Astrocyte of the cerebellum (primary cell): ENCODE measurements around the gene REN.

ENCODE experiments used
- DNase-seq: peaks from one replicate; pipeline ENCODE4 v3.0.0-alpha.2; 2011; ENCODE audit warnings: low read depth
- H3K4me3 ChIP-seq: 2 replicates; pipeline ENCODE4 v1.5.1; 2011; ENCODE audit warnings: mild to moderate bottlenecking, low read depth, low read length, moderate library complexity
- CTCF ChIP-seq: IDR thresholded peaks from 2 replicates; pipeline ENCODE4 v1.5.1; 2012; ENCODE audit warnings: low read length, low read depth, moderate library complexity, mild to moderate bottlenecking; ENCODE audit errors: missing control alignments
- in situ Hi-C: cut with HindIII; loops from 2 replicates; pipeline ENCODE4 v1.10.0; 2017; ENCODE audit warnings: low sequenced_read_pairs

REN gene

DNA sequence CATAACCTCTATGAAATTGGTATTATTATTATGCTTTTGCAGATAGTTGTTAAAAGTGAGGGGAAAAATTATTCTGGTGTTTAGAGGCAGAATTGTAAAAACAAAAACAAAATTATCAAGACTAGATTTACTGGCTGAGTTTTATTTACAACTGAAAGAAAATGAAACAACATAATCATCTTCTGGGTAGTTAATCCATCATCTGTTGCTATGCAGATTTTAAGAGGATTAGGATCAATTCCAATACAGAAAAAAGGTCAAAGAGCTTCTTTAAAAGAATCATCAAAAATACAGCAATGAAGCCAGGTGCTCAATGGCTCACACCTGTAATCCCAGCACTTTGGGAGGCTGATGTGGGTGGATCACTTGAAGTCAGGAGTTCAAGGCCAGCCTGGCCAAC lies 39.3 kb upstream of the REN start:
- DNase-seq = no peak
- in situ Hi-C loops = no loop called here
- H3K4me3 ChIP-seq = no peak overlapping the region
- TF ChIP-seq CTCF = no peak

DNA sequence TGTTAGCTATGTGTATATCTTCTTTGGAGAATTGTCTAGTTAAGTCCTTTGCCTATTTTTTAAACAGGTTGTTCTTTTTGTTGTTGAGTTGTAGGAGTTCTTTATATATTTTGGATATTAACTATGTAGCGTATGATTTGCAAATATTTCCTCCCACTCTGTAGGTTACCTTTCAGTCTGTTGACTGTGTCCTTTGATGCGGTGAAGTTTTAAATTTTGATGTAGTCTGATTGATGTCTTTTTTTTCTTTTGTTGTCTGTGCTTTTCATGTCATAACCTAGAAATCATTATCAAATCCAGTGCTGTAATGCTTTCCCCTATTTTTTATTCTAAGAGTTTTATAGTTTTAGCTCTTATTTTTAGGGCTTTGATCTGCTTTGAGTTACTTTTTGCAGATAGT lies 38.8 kb upstream of the REN start:
- no peak for DNase-seq
- TF ChIP-seq CTCF = no peak
- H3K4me3 ChIP-seq = no peak overlapping the region
- in situ Hi-C loops = no loop called here

DNA sequence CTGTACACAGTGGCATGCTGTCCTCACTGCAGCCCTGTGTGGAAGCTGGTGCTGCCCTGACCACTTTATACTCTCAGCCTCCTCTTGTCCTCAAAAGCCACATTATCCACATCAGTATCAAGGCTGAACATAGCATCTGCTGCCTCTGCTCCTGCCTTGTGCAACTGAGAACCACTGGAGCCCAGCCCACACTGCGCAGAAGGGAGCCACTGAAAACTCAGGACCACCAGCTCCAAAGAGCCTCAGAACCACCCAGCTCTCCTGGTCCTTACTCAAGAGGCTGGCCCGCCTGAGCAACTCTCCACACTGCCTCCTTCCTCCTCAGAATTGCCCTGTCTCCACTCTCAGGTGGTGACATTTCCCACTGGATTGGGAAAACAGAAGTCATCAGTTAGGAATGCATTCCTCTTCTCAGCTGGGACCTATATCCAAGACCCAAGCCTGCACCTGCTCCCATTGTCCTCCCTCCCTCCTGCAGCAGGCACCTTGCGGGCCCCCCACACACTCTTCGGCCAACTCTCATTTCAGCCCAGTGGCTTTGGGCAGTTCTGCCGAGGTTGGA lies 37.1 kb upstream of the REN start:
- H3K4me3 ChIP-seq = no peak overlapping the region
- no peak for TF ChIP-seq CTCF
- no peak for DNase-seq
- in situ Hi-C loops = no loop called here

DNA sequence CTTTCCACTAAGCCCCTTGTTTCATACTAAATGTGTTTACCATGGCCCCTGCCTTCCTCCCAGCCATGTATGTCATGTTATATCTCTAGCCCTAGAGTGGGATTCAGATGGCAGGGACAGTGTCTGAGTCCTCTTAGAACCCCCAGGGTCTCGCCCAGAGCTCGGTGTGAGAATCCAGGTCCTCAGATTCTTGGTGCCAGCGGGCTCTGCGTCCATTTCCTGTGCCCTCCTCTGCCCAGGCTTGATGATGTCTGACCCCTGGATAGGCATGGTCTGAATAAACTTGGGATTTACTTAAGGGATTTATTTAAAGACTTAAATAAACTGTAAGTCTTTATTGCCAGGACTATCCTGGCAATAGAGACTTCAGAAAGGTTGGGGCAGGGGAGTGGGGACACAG lies 36.3 kb upstream of the REN start:
- DNase-seq = no peak
- TF ChIP-seq CTCF = no peak
- H3K4me3 ChIP-seq = no peak overlapping the region
- in situ Hi-C loops = no loop called here

- no peak for TF ChIP-seq CTCF
- no peak for DNase-seq
- no peak overlapping the region for H3K4me3 ChIP-seq
- in situ Hi-C loops = no loop called here
Observed at GRCh38 chr1:204201348-204202040, 35.4 kb upstream of the REN start.

- no peak overlapping the region for H3K4me3 ChIP-seq
- in situ Hi-C loops = no loop called here
- DNase-seq = no peak
- no peak for TF ChIP-seq CTCF
Observed at GRCh38 chr1:204199579-204199978, 33.4 kb upstream of the REN start.
